HL-60 (cell line): Measurements from ENCODE around the gene TEDC1.

ENCODE experiments used
- DNase-seq, 2 experiments: peaks; one replicate each; pipeline ENCODE4 v3.0.0-alpha.2; 2010 to 2020; ENCODE audit warnings: low read depth in 1 of 2, low spot score in 1 of 2
- H3K27ac ChIP-seq: fragments of 250-450 bp; sonication (Bioruptor Pico); replicated peaks from 2 replicates; pipeline ENCODE4 v1.5.1; 2020; ENCODE audit warnings: mild to moderate bottlenecking, moderate library complexity
- H3K27me3 ChIP-seq: fragments of 250-450 bp; sonication (Bioruptor Pico); 2 replicates; pipeline ENCODE4 v1.5.1; 2021; ENCODE audit warnings: mild to moderate bottlenecking, moderate library complexity; ENCODE audit not compliant: insufficient read depth, poor library complexity, severe bottlenecking
- H3K4me3 ChIP-seq: replicated peaks from 2 replicates; pipeline ENCODE4 v1.5.1; 2011; ENCODE audit warnings: mild to moderate bottlenecking, control low read depth, low read length; ENCODE audit not compliant: insufficient read depth
- GABPA ChIP-seq: IDR thresholded peaks from 2 replicates; pipeline ENCODE4 v1.6.1; 2012; ENCODE audit warnings: low read depth
- POLR2AphosphoS5 ChIP-seq: IDR thresholded peaks from 2 replicates; pipeline ENCODE4 v1.6.1; 2012; ENCODE audit warnings: low read depth
- SPI1 ChIP-seq: IDR thresholded peaks from 2 replicates; pipeline ENCODE4 v1.6.1; 2012; ENCODE audit warnings: low read depth, mild to moderate bottlenecking, borderline replicate concordance
- TF ChIP-seq, protein P1 (sequence below): IDR thresholded peaks from 2 replicates; pipeline ENCODE4 v1.6.1; 2012; ENCODE audit warnings: low read depth; ENCODE audit not compliant: insufficient replicate concordance
- TF ChIP-seq, protein P2 (sequence below): IDR thresholded peaks from one replicate; pipeline ENCODE4 v1.5.1; 2011; ENCODE audit warnings: low read length, control low read depth, inconsistent platforms; ENCODE audit not compliant: insufficient read depth

The TEDC1 gene

DNA sequence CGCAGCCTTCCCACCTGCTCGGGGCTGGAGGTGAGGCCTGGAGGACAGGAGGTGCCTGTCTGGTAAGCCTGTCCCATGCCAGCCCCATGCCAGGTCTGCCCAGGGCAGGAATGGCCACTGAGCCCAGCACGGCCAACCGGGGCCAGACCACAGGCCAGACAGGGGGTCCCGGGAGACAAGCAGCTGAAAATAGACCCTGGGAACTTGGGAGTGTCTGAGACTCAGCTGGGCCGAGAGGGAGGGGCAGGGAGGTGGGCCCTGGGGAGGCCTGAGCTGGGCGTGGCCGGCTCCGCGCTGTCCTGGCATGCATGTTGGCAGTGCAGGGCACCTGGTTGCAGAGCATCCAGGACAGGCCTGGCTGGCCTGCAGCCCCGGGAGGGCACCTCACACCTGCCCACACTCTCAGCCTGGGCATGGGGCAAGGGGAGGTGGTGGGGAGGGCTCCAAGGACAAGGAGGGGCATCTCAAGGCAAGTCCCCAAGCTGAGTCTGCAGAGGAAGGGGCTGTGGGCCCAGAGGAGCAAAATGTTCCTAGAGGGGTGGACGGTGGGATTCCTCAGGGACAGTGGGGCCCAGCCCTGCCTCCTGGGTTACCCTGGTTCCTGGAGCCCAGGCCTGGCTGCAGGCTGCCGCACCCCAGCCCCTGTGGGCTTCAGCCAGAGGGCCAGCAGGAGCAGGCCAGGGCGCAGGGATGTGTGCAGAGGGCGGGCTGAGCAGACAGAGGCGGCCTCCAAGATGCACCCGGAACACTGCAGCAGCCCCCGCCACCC, 7.6 kb upstream of the TEDC1 start:
- no peak overlapping the region for H3K4me3 ChIP-seq
- DNase-seq: no peak
- peaks cover 24% of the 10 kb centered on the region for H3K27me3 ChIP-seq
- H3K27ac ChIP-seq: no peak overlapping the region
- TF ChIP-seq POLR2AphosphoS5 (no peak), GABPA (no peak), SPI1 (no peak)
- TF ChIP-seq, protein P1, sequence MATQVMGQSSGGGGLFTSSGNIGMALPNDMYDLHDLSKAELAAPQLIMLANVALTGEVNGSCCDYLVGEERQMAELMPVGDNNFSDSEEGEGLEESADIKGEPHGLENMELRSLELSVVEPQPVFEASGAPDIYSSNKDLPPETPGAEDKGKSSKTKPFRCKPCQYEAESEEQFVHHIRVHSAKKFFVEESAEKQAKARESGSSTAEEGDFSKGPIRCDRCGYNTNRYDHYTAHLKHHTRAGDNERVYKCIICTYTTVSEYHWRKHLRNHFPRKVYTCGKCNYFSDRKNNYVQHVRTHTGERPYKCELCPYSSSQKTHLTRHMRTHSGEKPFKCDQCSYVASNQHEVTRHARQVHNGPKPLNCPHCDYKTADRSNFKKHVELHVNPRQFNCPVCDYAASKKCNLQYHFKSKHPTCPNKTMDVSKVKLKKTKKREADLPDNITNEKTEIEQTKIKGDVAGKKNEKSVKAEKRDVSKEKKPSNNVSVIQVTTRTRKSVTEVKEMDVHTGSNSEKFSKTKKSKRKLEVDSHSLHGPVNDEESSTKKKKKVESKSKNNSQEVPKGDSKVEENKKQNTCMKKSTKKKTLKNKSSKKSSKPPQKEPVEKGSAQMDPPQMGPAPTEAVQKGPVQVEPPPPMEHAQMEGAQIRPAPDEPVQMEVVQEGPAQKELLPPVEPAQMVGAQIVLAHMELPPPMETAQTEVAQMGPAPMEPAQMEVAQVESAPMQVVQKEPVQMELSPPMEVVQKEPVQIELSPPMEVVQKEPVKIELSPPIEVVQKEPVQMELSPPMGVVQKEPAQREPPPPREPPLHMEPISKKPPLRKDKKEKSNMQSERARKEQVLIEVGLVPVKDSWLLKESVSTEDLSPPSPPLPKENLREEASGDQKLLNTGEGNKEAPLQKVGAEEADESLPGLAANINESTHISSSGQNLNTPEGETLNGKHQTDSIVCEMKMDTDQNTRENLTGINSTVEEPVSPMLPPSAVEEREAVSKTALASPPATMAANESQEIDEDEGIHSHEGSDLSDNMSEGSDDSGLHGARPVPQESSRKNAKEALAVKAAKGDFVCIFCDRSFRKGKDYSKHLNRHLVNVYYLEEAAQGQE: no peak
- TF ChIP-seq, protein P2, sequence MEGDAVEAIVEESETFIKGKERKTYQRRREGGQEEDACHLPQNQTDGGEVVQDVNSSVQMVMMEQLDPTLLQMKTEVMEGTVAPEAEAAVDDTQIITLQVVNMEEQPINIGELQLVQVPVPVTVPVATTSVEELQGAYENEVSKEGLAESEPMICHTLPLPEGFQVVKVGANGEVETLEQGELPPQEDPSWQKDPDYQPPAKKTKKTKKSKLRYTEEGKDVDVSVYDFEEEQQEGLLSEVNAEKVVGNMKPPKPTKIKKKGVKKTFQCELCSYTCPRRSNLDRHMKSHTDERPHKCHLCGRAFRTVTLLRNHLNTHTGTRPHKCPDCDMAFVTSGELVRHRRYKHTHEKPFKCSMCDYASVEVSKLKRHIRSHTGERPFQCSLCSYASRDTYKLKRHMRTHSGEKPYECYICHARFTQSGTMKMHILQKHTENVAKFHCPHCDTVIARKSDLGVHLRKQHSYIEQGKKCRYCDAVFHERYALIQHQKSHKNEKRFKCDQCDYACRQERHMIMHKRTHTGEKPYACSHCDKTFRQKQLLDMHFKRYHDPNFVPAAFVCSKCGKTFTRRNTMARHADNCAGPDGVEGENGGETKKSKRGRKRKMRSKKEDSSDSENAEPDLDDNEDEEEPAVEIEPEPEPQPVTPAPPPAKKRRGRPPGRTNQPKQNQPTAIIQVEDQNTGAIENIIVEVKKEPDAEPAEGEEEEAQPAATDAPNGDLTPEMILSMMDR: no peak

DNA sequence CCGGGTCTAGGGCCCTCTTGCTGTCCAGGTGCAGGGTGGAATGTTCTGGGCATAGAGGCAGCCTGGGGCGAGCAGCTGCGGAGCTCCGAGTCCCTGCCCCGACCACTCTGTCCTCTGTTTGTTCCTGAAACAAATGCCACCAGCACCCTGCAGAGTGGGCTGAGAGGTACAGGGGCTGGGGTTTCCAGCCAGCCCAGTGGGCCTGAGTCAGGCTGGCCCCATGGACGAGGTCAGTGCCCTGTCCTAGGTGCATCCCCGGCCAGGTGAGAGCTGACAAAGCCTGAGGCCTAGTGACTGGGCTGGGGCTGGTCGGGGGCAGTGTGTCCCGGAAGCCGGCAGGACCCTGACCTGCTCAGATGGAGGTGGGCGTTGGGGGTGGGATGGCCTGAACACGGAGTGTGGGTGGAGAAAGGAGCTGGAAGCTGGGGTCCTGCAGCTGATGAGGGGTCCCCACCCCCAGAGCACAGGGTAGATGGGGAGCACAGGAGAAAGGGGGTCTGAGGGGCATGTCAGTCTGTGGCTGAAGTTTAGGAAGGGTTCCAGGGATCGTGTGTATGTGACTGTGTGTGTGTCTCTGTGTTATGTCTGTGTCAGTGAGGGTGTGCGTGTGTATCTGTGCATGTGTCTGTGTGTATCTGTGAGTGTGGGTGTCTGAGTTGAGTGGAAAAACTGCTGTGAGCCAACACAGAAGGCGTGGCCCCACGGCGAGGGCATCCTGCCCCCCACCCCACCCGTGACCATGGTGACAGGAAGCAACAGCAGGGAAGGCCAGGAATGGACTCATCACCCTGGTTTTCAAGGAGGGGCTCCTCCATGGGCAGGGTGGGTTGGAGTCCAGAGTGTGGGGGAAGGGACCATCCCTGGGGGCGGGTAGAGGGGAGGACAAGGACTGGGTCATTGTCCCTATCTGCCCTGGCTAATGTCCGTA, 6.7 kb upstream of the TEDC1 start:
- no peak overlapping the region for H3K27ac ChIP-seq

DNA sequence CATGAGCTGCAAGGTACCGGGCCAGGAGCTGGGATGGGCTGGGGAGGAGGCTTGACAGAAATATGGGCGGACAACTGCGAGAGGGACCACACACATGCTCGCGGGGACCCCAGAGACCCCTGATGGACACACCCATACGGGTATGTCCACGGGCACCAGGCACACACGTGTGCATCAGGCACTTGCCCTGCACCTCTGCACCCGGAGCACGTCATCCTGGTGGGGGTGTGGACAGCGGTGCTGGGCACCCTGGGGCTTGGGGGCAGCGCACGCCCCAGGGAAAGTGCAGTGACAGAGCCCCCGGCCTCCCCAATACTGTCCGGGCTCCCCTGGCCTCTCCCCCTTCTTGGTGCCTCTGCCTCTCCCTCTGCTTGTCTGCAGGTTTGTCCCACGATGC, 6.1 kb upstream of the TEDC1 start:
- Histone ChIP-seq H3K4me3 (no peak overlapping the region), H3K27me3 (peaks cover 16% of the 10 kb centered on the region), H3K27ac (no peak overlapping the region)
- no peak for DNase-seq
- TF ChIP-seq, protein P2: no peak
- TF ChIP-seq GABPA (no peak), POLR2AphosphoS5 (no peak), SPI1 (no peak)
- TF ChIP-seq, protein P1: no peak

More for the DNA sequence above, 6.7 kb upstream of the TEDC1 start:
- no peak for DNase-seq
- Histone ChIP-seq H3K27me3 (peaks cover 23% of the 10 kb centered on the region), H3K4me3 (no peak overlapping the region)
- TF ChIP-seq SPI1: no peak
- TF ChIP-seq, protein P1: no peak
- TF ChIP-seq, protein P2: no peak
- no peak for TF ChIP-seq POLR2AphosphoS5
- no peak for TF ChIP-seq GABPA
